MM.1S (cell line): ENCODE results near the gene KLHDC3.
A peak's percentile ranks its signal among the peaks of the same experiment; 100 is the strongest.

ENCODE experiments used
- DNase-seq: peaks from one replicate; pipeline ENCODE4 v3.0.0-alpha.2; 2015
- H2AFZ ChIP-seq: fragments of 300-600 bp; sonication (generic); 2 replicates; pipeline ENCODE4 v1.6.0; 2016; ENCODE audit warnings: antibody characterized with exemption, low read length
- H3F3A ChIP-seq: fragments of 300-600 bp; sonication (generic); 2 replicates; pipeline ENCODE4 v1.6.1; 2016; ENCODE audit warnings: mild to moderate bottlenecking, antibody characterized with exemption, low read length, moderate library complexity, mixed read lengths; ENCODE audit not compliant: insufficient read depth
- H3K27ac ChIP-seq: fragments of 300-600 bp; sonication (generic); 2 replicates; pipeline ENCODE4 v1.5.1; 2016; ENCODE audit warnings: mild to moderate bottlenecking, low read length
- H3K27me3 ChIP-seq: fragments of 300-600 bp; sonication (generic); replicated peaks from 2 replicates; pipeline ENCODE4 v1.6.0; 2016; ENCODE audit warnings: low read length; ENCODE audit not compliant: insufficient read depth
- H3K36me3 ChIP-seq: fragments of 300-600 bp; sonication (generic); replicated peaks from 2 replicates; pipeline ENCODE4 v1.6.1; 2016; ENCODE audit warnings: mild to moderate bottlenecking, low read length, mixed read lengths; ENCODE audit not compliant: insufficient read depth
- H3K4me1 ChIP-seq: fragments of 300-600 bp; sonication (generic); 2 replicates; pipeline ENCODE4 v1.6.1; 2016; ENCODE audit warnings: low read length, mixed read lengths
- H3K4me2 ChIP-seq: fragments of 300-600 bp; sonication (generic); 2 replicates; pipeline ENCODE4 v1.6.0; 2016; ENCODE audit warnings: low read depth, low read length
- H3K4me3 ChIP-seq: fragments of 300-600 bp; sonication (generic); 2 replicates; pipeline ENCODE4 v1.5.1; 2016; ENCODE audit warnings: low read length, mixed read lengths
- H3K79me2 ChIP-seq: fragments of 300-600 bp; sonication (generic); 2 replicates; pipeline ENCODE4 v1.6.1; 2016; ENCODE audit warnings: mixed run types, low read length, mixed read lengths
- H3K9ac ChIP-seq: fragments of 300-600 bp; sonication (generic); 2 replicates; pipeline ENCODE4 v1.6.1; 2016; ENCODE audit warnings: low read length, mixed read lengths
- H3K9me2 ChIP-seq: fragments of 300-600 bp; sonication (generic); replicated peaks from 2 replicates; pipeline ENCODE4 v1.6.1; 2016; ENCODE audit warnings: mild to moderate bottlenecking, low read length, mixed read lengths; ENCODE audit not compliant: insufficient read depth
- H3K9me3 ChIP-seq: fragments of 300-600 bp; sonication (generic); replicated peaks from 2 replicates; pipeline ENCODE4 v1.6.1; 2016; ENCODE audit warnings: mild to moderate bottlenecking, low read length, mixed read lengths; ENCODE audit not compliant: insufficient read depth
- H4K20me1 ChIP-seq: fragments of 300-600 bp; sonication (generic); 2 replicates; pipeline ENCODE4 v1.6.1; 2016; ENCODE audit warnings: mild to moderate bottlenecking, low read length, moderate library complexity, mixed read lengths; ENCODE audit not compliant: insufficient read depth
- CTCF ChIP-seq: fragments of 300-600 bp; sonication (generic); IDR thresholded peaks from 2 replicates; pipeline ENCODE4 v1.5.1; 2016; ENCODE audit warnings: antibody characterized with exemption, low read length, mixed read lengths
- EZH2 ChIP-seq: fragments of 300-600 bp; sonication (generic); optimal IDR thresholded peaks from 2 replicates; pipeline ENCODE3; 2017; ENCODE audit warnings: low read depth, mild to moderate bottlenecking, antibody characterized with exemption, low read length, mixed read lengths
- EZH2phosphoT487 ChIP-seq: fragments of 300-600 bp; sonication (generic); IDR thresholded peaks from 2 replicates; pipeline ENCODE4 v1.6.1; 2018; ENCODE audit warnings: antibody characterized with exemption, low read length

KLHDC3 gene

DNA sequence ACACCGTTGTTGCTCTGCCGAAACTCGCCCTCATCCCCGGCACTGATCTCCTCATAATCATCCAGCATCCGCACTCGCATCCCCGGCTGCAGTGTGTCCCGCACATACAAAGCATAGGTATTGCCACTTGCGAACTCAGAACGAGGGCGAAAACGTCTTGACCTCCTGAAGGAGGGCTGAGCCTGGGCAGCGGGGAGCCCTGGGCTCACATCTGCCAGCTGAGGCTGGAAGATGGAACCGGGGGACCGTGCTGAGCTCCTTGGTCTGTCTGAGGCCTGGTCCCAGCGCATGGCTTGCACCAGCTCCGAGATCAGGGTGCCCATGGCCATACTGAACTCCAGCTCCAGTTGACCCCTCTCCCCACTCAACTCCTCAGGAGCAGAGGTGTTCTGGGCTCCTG, 36.9 kb downstream of the KLHDC3 start:
- H3K27ac ChIP-seq = no peak overlapping the region
- H3K4me2 ChIP-seq = no peak overlapping the region
- no peaks in the 10 kb centered on the region for H4K20me1 ChIP-seq
- H2AFZ ChIP-seq = no peak overlapping the region
- peaks cover 16% of the 10 kb centered on the region for H3K79me2 ChIP-seq
- H3K9me2 ChIP-seq = no peaks in the 10 kb centered on the region
- H3F3A ChIP-seq = peaks cover 4% of the 10 kb centered on the region; the same call in 1 of the 2 replicates
- H3K36me3 ChIP-seq = no peaks in the 10 kb centered on the region
- H3K4me3 ChIP-seq = no peak overlapping the region
- no peak overlapping the region for H3K9ac ChIP-seq
- TF ChIP-seq CTCF = no peak
- no peak for TF ChIP-seq EZH2
- TF ChIP-seq EZH2phosphoT487 = no peak
- H3K9me3 ChIP-seq = no peaks in the 10 kb centered on the region
- no peak for DNase-seq
- H3K27me3 ChIP-seq = no peaks in the 10 kb centered on the region
- H3K4me1 ChIP-seq = 0 out of 2 replicates have a peak, but pooled peaks cover 10% of the 10 kb centered on the region

- peaks cover 16% of the 10 kb centered on the region for H3K79me2 ChIP-seq
- peak overlapping the region; percentile 85; the same call in 1 of the 2 replicates for H3K4me2 ChIP-seq
- H3K4me1 ChIP-seq = 0 out of 2 replicates have a peak, but pooled peaks cover 10% of the 10 kb centered on the region
- H4K20me1 ChIP-seq = no peaks in the 10 kb centered on the region
- peaks cover 4% of the 10 kb centered on the region; the same call in 1 of the 2 replicates for H3F3A ChIP-seq
- no peak for TF ChIP-seq EZH2phosphoT487
- TF ChIP-seq EZH2 = no peak
- TF ChIP-seq CTCF = no peak
- H3K27me3 ChIP-seq = no peaks in the 10 kb centered on the region
- no peak for DNase-seq
- no peaks in the 10 kb centered on the region for H3K9me3 ChIP-seq
- no peaks in the 10 kb centered on the region for H3K9me2 ChIP-seq
- H3K27ac ChIP-seq = no peak overlapping the region
- no peak overlapping the region; the same call in 1 of the 2 replicates for H3K4me3 ChIP-seq
- no peak overlapping the region for H3K9ac ChIP-seq
- H2AFZ ChIP-seq = no peak overlapping the region
- H3K36me3 ChIP-seq = no peaks in the 10 kb centered on the region
Observed at GRCh38 chr6:43052225-43052841, 38.3 kb downstream of the KLHDC3 start.

DNA sequence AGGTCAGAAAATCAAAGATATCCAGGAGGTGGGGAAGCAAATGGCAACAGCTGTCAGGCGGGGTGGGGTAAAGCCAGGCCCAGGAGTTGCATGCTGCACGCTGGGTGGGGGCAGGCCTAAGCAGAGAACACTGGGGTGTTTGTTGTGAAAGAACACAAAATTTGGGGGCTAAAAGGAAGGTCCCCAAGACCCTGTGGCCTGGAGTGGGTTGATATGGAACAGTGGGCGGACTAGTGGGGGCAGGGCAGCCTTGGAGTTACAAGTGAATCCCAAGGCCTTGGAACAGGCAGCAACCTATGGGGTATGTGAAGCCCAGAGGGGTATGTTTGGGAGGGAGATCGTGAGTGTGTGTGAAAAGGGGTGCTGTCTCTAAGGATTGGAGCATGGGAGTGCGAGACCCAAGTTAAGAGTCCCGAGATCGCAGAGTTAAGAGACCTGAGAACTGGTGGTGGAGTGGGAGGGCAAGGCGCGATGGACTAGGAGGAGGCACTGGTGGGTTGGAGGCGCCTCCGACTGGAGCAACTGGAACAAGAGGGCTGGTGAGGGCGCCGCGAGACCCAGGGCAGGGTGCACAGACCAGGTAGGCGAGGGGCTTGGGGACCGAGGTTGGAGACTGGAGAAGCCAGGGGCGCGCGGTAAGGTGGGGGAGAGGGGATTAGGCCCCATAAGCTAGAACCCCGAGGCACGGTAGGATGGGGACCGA, 38.9 kb downstream of the KLHDC3 start:
- DNase-seq = no peak
- peaks cover 12% of the 10 kb centered on the region for H3K4me1 ChIP-seq
- peak overlapping the region; percentile 63 for H2AFZ ChIP-seq
- H3K4me2 ChIP-seq = peak overlapping the region; percentile 85
- H3K79me2 ChIP-seq = peaks cover 22% of the 10 kb centered on the region
- TF ChIP-seq CTCF (no peak), EZH2 (no peak), EZH2phosphoT487 (no peak)
- H3K27ac ChIP-seq = peak overlapping the region; percentile 45; the same call in 1 of the 2 replicates
- no peaks in the 10 kb centered on the region for H4K20me1 ChIP-seq
- no peaks in the 10 kb centered on the region for H3K9me2 ChIP-seq
- H3K9me3 ChIP-seq = no peaks in the 10 kb centered on the region
- H3K36me3 ChIP-seq = no peaks in the 10 kb centered on the region
- peak overlapping the region; percentile 84 for H3K9ac ChIP-seq
- peaks cover 4% of the 10 kb centered on the region; the same call in 1 of the 2 replicates for H3F3A ChIP-seq
- H3K27me3 ChIP-seq = no peaks in the 10 kb centered on the region
- H3K4me3 ChIP-seq = peak overlapping the region; percentile 82
